ENCODE results near the gene PRSS22.

Gene PRSS22

DNA sequence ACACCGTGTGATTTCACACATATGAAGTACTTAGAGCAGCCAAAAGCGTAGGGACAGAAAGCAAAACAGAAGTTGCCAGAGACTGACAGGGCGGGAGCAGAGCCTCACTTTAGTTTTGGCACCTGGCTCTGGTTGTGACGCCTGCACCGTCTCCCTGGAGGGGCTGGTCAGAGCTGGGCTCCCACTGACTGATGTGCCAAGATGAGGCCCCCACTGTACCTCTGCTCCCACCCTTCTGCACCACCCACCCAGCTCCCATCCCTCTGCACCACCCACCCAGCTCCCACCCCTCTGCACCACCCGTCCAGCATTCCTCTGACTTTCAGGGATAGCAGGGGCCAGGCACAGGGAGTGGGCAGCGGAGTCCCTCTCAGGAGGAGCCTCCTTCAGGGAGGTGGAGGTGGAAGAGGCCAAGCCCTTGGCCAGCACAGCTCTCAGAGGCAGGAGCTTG is 44.2 kb downstream of the PRSS22 start:
- no peak for DNase-seq

DNA sequence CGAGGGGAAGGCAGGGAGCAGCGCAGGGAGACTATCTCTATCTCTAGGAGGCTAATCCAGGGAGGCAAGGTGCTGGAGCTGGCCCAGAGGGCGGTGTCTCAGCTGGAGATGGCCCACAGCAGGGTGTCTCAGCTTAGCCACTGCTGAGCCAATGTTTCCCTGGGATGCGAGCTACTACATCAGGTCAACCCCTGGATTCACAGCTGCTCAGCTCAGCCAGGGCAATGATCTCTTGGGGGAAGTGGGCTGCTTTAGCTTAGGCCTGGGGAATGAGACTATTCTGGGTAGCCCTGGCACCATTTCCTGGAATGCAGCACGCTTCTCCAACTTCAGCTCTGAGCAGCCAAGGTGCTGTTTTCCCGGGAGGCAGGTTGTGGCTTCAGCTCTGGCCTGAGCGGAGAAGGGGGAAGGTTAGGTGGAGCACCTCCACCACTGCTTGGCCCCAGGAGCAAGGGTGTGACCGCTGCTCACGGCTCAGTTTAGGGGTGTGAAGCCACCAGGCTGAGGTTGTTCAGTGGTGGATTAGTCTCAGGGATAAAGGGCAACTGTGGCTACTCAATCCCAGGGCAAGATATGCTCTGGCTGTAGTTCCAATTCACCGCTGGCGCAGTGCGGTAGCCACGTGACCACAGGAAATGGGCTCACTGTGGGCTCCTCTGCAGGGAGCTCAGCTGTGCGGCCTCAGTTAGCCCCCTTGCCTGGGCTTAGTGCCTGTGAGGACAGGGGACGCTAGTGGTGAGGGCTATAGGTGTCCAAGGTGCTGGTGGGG is 46.1 kb downstream of the PRSS22 start:
- DNase-seq, result no peak

DNA sequence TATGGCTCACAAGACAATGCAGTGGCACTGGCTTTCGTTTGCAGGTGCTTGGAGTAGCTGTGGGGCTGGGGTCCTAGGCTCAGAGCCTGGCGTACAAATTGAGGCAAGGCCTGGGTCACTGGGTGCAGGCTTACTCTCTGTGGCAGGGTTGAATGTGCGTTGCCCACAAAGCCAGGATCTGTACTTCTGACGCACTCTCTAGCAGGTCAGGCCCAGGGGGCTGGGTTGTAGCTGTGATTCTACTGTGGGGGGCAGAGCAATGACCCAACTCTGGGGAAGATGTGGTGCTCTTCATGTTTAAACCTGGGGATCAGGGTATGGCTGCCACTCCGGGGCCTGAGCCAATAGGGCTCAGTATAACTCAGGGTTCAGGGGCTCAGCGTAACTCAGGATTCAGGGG is 47.3 kb downstream of the PRSS22 start:
- no peak for DNase-seq

DNA sequence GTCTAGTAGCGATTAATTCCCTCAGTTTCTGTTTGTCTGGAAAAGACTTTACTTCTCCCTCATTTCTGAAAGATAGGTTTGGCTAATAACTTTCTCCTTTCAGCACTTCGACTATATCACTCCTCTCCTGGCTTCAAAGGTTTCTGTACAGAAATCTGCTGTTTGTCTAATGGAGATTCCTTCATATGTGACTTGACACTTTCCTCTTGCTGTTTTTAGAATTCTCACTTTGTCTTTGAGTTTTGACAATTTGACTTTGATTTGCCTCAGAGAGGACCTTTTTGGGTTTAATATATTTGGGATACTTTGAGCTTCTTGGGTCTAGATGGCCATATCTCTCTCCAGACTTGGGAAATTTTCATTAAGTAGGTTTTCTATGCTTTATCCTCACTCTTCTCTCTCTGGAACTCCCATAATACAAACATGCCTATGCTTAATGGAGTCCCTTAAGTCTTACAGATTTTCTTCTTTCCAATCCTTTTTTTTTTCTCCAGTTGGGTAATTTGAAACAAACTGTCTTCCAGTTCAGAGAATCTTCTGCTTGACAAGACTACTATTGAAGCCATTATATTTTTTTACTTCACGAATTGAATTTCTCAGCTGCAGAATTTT is 48.7 kb downstream of the PRSS22 start:
- DNase-seq, result no peak

DNA sequence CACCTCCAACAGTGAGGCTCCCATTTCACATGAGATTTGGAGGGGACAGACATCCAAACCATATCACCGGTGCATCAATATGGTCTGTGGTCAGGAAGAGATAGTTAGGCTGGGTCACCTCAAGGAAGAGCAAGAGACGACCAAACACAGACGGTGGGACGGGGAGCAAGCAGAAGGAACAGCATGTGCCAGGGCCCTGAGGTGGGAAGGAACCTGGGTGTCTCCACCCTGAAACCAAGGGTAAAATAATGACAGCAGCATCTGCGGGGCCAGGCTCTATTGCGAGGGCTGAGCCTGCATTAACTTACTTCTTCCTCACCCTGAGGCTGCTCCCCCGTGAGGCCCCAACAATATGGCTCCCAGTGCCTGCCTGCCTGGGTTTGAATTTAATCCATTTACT is 49.8 kb downstream of the PRSS22 start:
- no peak for DNase-seq

DNA sequence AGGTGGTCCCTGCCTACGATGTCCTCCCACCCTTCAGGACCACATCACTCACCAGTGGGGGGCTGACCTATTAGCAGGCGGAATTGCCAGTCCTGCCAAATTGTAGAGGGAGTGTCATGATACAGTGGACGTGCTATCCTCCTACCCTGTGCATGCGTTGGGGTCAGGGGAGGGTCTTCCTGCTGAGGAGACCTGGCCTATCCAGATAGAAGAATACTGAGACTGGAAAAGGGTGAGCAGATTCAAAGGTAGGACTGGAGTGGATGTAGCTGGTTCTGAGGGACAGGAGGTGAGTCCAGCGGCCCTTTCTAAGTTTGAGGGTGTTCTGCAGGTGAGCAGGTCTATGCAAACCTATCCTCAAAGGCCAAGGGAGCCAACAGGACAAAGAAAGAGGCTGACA is 51.7 kb downstream of the PRSS22 start:
- DNase-seq, result no peak

DNA sequence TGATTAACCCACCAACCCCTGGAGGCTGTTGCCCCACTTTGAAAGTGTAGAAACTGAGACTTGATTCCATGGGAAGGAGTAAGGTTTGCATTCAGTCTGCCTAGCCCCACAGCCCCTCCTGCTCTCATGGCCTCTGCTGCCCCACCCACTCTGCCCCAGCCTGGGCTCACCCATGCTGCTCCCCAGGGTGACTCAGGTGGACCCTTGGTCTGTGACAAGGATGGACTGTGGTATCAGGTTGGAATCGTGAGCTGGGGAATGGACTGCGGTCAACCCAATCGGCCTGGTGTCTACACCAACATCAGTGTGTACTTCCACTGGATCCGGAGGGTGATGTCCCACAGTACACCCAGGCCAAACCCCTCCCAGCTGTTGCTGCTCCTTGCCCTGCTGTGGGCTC is 53.2 kb downstream of the PRSS22 start:
- DNase-seq, result no peak

DNA sequence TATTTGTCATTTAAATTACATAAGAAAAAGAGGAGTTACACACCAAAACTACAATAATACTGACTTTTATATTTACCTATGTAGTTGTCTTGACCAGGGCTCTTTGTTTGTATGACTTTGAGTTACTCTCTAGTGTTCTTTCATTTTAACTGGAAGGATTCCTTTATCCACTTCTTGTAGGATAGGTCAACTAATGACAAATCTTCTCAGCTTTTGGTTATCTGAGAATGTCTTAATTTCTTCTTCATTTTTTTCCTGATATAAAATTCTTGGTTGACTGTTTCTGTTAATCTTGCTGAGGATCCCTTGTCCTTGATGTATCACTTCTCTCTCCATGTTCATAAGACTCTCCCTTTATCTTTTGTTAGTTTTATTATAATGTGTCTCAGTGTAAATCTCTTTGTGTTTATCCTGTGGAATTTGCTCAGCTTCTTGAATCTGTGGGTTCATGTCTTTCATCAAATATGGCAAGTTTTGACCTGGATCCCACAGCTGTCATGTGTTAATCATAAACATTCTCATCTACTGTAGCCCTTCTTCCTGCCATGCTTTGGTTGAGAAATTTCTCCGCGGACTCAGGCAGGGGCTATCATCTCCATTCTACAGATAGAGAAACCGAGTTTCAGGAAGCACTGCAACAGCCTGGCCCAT is 54.3 kb downstream of the PRSS22 start:
- DNase-seq, result no peak
